Loucy (cell line): ENCODE results near the gene DMRTC2.
A peak's percentile ranks its signal among the peaks of the same experiment; 100 is the strongest.

Source experiments
- H2AFZ ChIP-seq: fragments of 200-600 bp; sonication (generic); 2 replicates; pipeline ENCODE4 v1.6.0; 2016; ENCODE audit warnings: antibody characterized with exemption, mild to moderate bottlenecking, low read length, moderate library complexity
- H3F3A ChIP-seq: fragments of 200-600 bp; 2 replicates; pipeline ENCODE4 v1.6.0; 2016; ENCODE audit warnings: antibody characterized with exemption, low read depth, mild to moderate bottlenecking
- H3K27me3 ChIP-seq: fragments of 200-600 bp; sonication (generic); 2 replicates; pipeline ENCODE4 v1.6.1; 2014; ENCODE audit warnings: low read length, mild to moderate bottlenecking; ENCODE audit not compliant: insufficient read depth, poor library complexity, severe bottlenecking
- H3K36me3 ChIP-seq: fragments of 200-600 bp; sonication (generic); 2 replicates; pipeline ENCODE4 v1.6.1; 2016; ENCODE audit warnings: low read length; ENCODE audit not compliant: insufficient read depth
- H3K4me1 ChIP-seq: fragments of 200-600 bp; sonication (generic); 2 replicates; pipeline ENCODE4 v1.5.1; 2014; ENCODE audit warnings: low read length, mild to moderate bottlenecking; ENCODE audit not compliant: insufficient read depth, poor library complexity, severe bottlenecking
- H3K4me2 ChIP-seq: fragments of 200-600 bp; sonication (generic); 2 replicates; pipeline ENCODE4 v1.6.0; 2014; ENCODE audit warnings: antibody characterized with exemption, low read length, low read depth, mild to moderate bottlenecking; ENCODE audit not compliant: poor library complexity, severe bottlenecking
- H3K4me3 ChIP-seq: fragments of 200-600 bp; sonication (generic); 2 replicates; pipeline ENCODE4 v1.5.1; 2014; ENCODE audit warnings: low read length, mild to moderate bottlenecking, mixed read lengths; ENCODE audit not compliant: poor library complexity, severe bottlenecking
- H3K79me2 ChIP-seq: fragments of 200-600 bp; sonication (generic); 2 replicates; pipeline ENCODE4 v1.6.1; 2014; ENCODE audit warnings: low read length; ENCODE audit not compliant: insufficient read depth
- H3K9ac ChIP-seq: fragments of 200-600 bp; sonication (generic); 2 replicates; pipeline ENCODE4 v1.6.0; 2014; ENCODE audit warnings: mild to moderate bottlenecking, low read depth, low read length, moderate library complexity; ENCODE audit not compliant: poor library complexity, severe bottlenecking
- H3K9me2 ChIP-seq: fragments of 200-600 bp; sonication (generic); replicated peaks from 2 replicates; pipeline ENCODE4 v1.6.1; 2016; ENCODE audit warnings: low read depth, low read length, mixed read lengths
- H3K9me3 ChIP-seq: fragments of 200-600 bp; sonication (generic); 2 replicates; pipeline ENCODE4 v1.6.1; 2014; ENCODE audit warnings: mild to moderate bottlenecking, antibody characterized with exemption, low read length, low read depth; ENCODE audit not compliant: insufficient read depth
- H4K20me1 ChIP-seq: fragments of 200-600 bp; sonication (generic); 2 replicates; pipeline ENCODE4 v1.6.0; 2014; ENCODE audit warnings: antibody characterized with exemption, low read length, mild to moderate bottlenecking; ENCODE audit not compliant: insufficient read depth, poor library complexity, severe bottlenecking
- CTCF ChIP-seq: fragments of 200-600 bp; sonication (generic); conservative IDR thresholded peaks from 2 replicates; pipeline ENCODE4 v1.5.1; 2014; ENCODE audit warnings: mild to moderate bottlenecking, antibody characterized with exemption, low read length
- EZH2phosphoT487 ChIP-seq: fragments of 200-600 bp; IDR thresholded peaks from 2 replicates; pipeline ENCODE4 v1.6.1; 2018; ENCODE audit warnings: antibody characterized with exemption, mild to moderate bottlenecking, moderate library complexity, borderline replicate concordance

Gene DMRTC2

GRCh38 chr19:41879670-41880328 lies 35.0 kb downstream of the DMRTC2 start:
- H3K9ac ChIP-seq = peak overlapping the region; percentile 35
- H4K20me1 ChIP-seq = peaks cover 5% of the 10 kb centered on the region
- TF ChIP-seq EZH2phosphoT487 = no peak
- TF ChIP-seq CTCF = no peak
- H3K4me1 ChIP-seq = peaks cover 35% of the 10 kb centered on the region
- no peak overlapping the region for H3K4me3 ChIP-seq
- H3K9me3 ChIP-seq = no peaks in the 10 kb centered on the region
- no peaks in the 10 kb centered on the region for H3K27me3 ChIP-seq
- H3K4me2 ChIP-seq = peak overlapping the region; percentile 89
- H3F3A ChIP-seq = peaks cover 16% of the 10 kb centered on the region
- peaks cover 42% of the 10 kb centered on the region for H3K79me2 ChIP-seq
- H2AFZ ChIP-seq = no peak overlapping the region
- no peaks in the 10 kb centered on the region for H3K9me2 ChIP-seq
- H3K36me3 ChIP-seq = no peaks in the 10 kb centered on the region

GRCh38 chr19:41880329-41880708 lies 35.5 kb downstream of the DMRTC2 start:
- no peaks in the 10 kb centered on the region for H3K36me3 ChIP-seq
- H3K4me3 ChIP-seq = no peak overlapping the region
- no peaks in the 10 kb centered on the region for H3K9me2 ChIP-seq

GRCh38 chr19:41882568-41883462 lies 38.0 kb downstream of the DMRTC2 start, which contains the start of gene ARHGEF1:
ARHGEF1 (plus strand) TSS chr19:41883184; CDS start chr19:41888083, 4,899 bp downstream.
- Histone ChIP-seq H3K4me3 (peak within 1 kb of the TSS; percentile 98), H3K36me3 (no peaks in the 10 kb centered on the region), H3F3A (peaks cover 9% of the 10 kb centered on the region), H3K9me2 (no peaks in the 10 kb centered on the region), H3K9ac (peak within 1 kb of the TSS; percentile 90), H3K4me1 (peaks cover 35% of the 10 kb centered on the region), H3K27me3 (no peaks in the 10 kb centered on the region), H3K79me2 (peaks cover 66% of the 10 kb centered on the region), H3K4me2 (peak within 1 kb of the TSS; percentile 86), H4K20me1 (peaks cover 22% of the 10 kb centered on the region), H3K9me3 (no peaks in the 10 kb centered on the region), H2AFZ (peak within 1 kb of the TSS; percentile 67; the same call in 1 of the 2 replicates)
- TF ChIP-seq EZH2phosphoT487 (no peak), CTCF (no peak)

More at GRCh38 chr19:41880329-41880708, 35.5 kb downstream of the DMRTC2 start:
- Histone ChIP-seq H3K4me2 (no peak overlapping the region), H3K9ac (no peak overlapping the region), H3K27me3 (no peaks in the 10 kb centered on the region), H2AFZ (no peak overlapping the region), H3K4me1 (peaks cover 39% of the 10 kb centered on the region), H3K79me2 (peaks cover 47% of the 10 kb centered on the region), H3F3A (peaks cover 16% of the 10 kb centered on the region), H4K20me1 (peaks cover 10% of the 10 kb centered on the region), H3K9me3 (no peaks in the 10 kb centered on the region)
- TF ChIP-seq CTCF = no peak
- TF ChIP-seq EZH2phosphoT487 = no peak
